Measurements from ENCODE around the gene UCP2.

The UCP2 gene

DNA sequence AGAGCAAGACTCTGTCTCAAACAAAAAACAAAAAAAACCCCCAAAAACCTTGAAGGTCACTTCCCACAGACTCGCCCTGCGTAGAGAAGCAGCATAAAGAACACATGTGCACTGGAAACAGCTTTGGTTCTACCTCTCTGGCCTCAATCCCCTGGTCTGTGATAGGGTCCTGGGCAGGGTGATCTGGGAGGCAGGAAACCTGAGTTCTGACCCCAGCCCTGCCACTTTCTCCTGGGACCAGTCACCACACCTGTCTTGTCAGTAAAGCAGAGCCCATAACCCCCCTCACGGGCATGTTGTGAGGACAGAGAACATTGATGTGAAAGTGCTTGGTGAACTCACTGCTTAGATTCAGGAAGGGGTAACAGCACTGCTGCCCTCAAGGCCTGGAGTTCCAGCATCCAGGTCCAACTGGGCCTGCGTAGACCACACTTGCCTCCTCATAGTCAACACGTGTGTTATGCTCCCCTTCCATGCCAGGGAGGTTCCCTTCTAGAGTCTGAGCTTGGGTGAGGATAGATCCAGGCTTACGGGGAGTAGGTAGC, 11.4 kb downstream of the UCP2 start:
- no peak for DNase-seq (ENCODE audit: low read depth in 3 of 3)

DNA sequence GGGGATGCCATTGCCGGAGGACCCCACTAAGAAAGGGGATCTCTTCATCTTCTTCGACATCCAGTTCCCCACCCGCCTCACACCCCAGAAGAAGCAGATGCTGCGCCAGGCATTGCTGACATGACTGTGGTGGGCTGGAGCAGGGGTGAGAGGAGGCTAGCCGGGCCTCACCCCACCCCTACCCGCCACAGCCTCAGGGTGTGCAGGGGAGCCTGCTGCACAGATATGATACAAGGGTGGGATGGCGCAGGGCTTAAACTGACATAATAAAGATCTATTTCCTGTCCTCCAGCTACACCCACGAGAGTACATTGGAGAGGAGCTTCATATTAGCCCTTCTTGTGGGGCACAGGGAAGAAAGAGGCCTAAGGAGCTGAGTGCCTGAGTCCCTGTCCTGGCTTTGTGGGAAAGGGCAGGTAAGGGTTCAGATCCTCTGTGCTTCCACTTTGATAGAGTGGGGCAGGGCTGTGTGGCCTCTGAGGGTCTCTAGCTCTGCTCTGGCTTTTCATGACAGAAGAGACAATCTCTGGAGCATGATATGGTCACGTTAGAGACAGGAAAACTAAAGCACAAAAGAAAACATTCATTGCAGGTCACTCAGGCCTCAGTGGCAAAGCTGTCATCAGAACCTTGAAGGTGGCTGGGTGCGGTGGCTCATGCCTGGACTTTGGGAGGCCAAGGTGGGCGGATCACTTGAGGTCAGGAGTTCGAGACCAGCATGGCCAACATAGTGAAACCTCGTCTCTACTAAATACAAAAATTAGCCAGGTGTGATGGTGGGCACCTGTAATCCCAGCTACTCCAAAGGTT, 12.4 kb downstream of the UCP2 start:
- DNase-seq (ENCODE audit: low read depth in 3 of 3): no peak

DNA sequence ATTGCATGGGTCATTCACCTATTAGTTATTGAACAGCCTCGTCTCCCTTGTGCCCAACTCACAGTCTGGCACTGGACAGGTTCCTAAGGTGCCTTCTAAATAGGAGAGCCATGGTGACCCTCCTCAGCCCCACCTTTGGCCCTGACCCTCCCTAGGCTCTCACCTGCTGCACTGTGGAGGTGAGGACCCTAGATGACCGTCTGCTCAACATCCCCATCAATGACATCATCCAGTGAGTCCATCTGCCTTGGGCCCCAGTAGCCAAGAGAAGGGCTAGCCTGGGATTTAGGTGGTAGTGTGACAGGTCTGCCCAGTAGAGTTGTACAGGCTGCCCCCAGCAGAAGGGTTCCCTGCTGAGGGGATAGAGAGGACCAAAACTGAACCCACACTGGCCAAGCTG, 13.6 kb downstream of the UCP2 start:
- DNase-seq (ENCODE audit: low read depth in 3 of 3): no peak

DNA sequence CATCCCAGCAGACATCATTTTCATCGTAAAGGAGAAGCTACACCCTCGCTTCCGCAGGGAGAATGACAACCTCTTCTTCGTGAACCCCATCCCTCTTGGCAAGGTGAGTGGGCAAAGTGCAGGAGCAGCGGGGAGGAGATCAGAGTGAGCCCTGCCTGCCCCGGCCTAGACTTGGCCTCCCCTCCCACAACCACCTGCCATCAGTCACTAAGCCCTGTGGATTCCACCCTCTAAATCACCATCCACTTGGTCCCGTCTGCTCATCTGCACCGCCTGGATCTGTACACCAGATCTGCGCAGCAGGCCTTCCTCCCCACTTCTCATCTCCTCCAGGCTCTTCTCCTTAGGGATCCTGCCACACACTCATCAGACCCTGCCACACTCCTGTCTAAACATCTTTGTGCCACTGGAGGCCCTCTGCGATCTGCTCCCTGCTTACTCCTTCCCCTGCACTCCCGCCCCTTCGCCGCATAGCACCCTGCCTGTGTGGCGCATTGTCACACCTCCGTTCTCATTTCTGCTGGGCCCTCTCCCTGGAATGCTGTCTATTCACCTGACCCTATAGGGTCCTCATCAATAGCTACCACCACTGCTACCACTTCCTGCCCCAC, 14.2 kb downstream of the UCP2 start:
- DNase-seq (ENCODE audit: low read depth in 3 of 3): no peak

DNA sequence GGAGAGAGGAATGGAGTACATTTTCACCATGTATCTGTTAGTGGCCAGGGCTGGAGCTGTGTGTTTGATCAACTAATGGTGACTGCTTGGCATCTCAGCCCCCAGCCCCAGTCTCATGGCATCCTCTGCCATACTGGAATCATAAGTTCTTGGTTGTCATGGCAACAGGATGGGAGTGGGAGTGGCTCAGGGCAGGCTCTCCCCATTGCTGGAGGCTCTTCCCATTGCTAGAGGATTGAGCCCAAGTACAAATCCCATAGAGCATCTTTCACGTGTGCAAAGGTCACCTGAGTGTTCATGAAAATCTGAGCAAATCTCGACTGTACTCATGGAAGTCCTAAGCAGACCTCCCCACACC, 16.9 kb downstream of the UCP2 start:
- DNase-seq (ENCODE audit: low read depth in 3 of 3): no peak

DNA sequence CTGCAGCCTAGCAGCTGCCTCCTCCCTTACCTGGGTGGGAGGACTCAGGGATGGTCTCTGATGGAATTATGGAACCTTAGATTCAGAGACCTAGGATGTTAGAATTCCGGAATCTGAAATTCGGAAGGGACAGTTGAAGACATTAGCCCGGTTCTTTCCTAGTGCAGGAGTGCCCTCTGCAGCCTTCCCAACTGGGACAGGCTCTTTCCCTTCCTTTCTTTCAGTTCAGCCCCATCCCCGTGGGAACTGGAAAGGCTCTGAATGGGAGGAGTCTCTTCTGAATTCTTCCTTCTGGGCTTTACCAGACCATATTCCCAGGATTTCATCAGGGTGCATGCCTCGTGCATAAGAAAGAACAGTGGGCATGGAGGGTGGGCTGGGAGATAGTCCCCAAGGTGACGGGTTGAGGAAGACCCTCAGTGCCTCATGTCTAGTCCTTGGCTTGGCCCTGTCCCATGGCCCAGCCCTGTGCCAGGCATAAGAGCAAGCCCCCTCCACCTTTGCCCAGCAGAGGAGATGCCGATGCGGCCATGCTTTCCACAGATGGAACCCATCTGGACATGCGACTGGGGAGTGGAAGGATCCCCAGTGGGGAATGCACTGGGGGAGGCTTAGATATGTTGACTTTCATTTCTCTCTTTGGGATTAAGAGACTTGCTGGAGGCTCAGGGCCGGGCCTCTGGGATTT, 17.4 kb downstream of the UCP2 start:
- no peak for DNase-seq (ENCODE audit: low read depth in 3 of 3)

DNA sequence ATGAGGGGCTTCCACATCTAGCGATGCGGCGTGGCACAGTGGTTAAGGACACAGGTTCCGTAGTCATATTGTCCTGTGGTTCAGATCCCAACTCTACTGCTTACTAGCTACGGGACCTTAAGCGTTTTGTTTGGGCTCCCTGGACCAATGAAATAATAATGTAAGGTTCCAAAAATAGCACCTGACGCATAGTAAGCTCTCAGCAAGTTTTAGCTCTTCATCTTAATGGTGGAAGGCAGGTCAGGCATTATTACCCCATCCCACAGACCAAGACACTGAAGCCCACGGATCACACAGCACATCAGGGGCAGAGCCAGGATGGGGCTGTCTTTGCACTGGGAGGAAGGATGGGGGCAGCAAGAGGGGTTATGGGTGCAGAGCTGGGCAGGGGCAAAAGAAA, 18.8 kb downstream of the UCP2 start:
- DNase-seq (ENCODE audit: low read depth in 3 of 3): no peak

DNA sequence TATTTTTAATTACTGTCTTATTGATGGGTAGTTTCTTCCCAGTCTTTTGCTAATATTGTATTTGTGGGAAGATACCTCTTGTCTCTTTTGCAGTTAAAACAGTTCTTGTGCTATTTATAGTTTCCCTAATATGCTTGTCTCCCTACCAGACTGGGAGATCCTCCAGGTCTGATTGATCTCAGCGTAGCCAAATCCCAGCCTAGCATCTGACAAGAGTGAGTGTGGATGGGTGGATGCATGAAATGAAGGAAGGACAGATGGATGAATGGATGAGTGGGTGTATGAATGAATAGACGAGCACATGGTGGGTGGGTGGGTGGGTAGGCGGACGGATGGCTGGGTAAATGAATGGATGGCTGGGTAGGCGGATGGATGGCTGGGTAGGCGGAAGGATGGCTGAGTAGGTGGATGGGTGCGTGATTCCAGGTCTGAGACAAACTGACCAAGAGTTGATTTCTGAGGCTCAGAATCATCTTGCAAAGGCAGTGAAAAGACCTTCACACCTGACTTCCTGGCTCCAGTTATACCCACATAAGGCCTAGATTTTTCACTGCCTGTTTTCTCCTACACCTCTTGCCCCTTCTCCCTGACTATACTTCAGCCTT, 20.4 kb downstream of the UCP2 start:
- DNase-seq (ENCODE audit: low read depth in 3 of 3): no peak

DNA sequence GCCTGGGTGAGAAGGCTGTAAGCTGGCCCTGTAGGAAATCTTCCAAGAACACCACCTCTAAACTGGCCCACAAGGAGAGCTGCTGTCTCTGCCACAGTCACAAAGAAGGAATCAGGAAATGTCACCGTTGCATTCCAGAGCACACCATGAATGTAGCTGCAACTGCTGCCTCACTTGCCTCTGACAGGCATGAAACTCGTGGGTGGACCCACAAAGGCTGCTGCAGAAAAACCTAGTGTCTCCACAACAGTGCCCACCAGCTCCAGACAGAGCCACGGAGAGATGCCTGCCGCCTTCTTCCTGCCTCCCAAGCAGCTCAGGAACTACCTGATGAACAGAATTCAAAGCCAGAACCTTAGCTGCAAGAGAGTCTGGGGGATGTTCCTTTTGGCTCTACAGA, 21.3 kb downstream of the UCP2 start:
- DNase-seq (ENCODE audit: low read depth in 3 of 3): no peak

DNA sequence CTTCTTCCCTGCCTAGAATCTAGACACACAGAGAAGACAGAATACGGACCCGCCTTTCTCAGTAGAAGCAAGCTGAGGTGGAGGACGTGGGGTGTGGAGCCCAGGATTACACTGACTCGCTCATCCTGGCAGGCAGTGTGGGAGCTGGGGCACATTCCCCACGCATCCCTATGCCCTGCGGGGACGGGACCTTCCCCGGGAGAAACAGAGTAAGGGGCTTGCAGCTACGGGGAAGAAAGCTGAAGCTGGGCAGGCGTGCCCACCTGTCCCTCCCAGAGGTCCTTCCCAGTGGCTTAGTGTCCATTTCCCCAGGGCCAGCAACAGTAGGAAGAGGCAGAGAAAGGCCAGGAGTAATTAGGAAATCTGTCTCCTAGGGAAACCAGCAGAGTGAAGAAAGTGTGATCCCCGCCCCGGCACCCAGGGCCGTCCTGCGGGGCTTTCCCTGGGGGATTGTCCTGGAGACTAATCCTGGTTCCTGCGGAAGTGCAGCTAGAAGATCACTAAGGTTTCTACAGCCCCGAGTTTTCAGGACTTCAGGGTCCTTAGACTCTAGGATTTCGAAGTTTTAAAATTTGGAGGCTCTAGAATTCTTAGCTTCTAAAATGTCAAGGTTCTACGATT, 24.0 kb downstream of the UCP2 start:
- DNase-seq (ENCODE audit: low read depth in 3 of 3): no peak

DNA sequence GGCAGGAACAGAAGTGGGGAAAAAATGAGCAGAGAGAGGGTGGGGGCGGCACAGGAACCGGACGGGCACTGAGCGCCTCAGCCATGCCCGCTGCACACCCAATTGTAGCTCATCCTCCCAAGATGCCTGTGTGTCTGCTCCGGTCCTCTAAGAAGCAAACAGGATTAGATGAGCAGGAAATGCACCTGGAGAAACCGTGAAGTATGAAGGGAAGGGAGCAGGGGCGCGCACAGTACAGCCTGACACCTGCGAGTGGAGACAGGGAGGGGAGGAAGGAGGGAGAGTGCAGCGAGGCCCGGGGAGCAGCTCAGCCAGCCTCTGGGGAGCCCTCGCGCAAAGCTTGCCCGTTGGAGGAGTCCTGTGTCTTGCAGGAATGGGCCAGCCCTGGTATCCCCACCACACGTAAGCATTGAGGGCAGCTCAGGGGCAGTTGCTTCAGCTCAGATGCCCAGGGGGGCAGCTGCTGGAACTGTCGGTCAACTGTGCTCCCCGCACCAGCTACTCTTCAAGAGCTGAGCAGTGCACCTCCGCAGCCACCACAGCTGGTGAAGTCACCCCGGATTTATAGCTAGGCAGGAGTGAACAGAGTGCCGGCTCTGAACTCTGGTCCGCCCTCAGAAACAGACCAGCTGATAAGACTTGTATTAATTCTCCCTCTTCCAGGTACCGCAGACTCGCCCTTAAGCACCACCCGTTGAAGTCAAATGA, 24.8 kb downstream of the UCP2 start:
- DNase-seq (ENCODE audit: low read depth in 3 of 3): no peak

DNA sequence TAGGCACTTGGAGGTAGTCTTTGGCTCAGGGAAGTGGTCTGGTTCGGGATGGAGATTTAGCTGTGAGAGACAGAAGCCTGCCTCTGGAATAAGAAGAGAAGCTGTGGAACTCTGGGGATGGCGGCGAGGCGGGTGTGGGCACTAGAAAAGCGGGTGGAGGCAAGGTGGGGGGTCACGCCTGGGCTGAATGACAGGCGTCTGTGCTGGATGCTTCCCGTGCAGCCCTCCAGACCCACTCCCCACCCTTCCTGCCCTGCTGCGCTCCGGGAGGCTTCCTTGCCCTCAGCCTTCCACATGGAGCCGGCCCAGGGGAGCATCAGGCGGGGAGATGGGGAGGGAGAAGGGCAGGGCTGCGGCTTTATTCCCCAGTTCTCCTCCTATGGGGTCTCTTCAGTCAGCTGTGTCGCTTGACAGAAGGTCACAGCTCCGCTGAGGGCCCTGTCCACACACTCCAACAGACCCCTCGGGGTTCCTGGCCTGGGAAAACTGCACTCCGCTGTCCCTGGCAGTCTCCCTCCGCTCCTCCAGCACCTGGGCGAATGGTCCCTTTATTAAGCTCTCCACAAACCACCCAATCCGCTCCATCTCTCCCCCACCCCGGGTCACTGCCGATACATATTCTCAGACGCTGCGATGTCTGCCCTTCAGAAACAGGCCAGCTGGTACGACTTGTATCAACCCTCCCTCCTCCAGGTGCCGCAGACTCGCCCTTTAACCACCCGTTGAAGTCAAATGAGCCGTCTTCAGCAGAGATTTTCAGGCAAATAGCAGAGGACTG, 25.6 kb downstream of the UCP2 start:
- DNase-seq (ENCODE audit: low read depth in 3 of 3): no peak

DNA sequence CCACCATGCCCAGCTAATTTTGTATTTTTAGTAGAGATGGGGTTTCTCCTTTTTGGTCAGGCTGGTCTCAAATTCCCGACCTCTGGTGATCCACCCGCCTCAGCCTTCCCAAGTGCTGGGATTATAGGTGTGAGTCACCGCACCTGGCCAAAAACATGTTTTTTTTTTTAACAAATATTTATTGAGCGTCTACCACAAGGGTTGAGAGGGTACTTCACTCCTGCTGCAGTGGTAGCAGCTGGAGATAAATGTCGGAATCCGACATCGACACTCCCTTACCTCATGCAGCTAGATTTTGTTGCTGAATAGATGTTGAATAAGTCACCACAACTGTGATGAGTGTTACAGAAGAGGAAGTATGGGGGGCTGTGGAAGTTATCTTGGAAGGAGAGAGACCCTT, 30.8 kb downstream of the UCP2 start:
- no peak for DNase-seq (ENCODE audit: low read depth in 3 of 3)

DNA sequence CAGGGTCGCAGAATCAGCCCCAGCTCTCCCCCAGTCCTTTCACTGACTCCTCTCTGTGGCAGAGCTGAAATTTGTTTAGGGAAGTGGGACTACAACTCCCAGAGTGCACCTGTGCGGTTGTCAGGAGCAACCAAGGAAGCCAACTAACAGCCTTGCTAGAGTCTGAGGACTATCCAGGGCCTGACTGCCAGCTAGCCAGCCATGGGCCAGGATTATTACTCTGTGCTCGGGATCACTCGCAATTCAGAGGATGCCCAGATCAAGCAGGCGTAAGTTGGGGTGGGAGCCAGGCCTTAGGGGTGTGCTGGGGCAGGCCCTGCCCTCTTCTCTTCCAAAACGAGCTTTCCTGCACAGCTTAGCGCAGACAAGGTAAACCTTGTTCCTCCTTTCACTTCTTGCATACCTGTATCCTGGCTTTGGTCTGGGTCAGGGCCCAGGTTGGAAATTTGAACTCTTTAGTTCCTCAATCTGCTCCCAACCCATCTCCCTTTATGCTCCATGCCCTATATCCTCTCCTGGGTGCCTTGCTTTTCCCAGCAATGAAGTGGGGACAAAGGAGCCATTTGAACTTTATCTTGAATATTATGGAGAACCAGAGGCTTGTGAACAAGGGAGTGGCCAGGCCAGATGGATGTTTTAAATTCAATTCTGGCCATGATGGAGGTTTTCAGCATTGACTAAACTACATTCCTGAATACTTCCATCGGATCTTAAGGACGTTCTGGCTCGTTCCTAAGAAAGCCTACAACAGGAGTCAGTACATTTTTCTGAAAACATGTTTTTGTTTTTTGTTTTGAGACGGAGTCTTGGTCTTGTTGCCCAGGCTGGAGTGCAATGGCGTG, 31.6 kb downstream of the UCP2 start, which contains the start of gene DNAJB13:
DNAJB13 (plus strand) TSS at position 158 of the 842 bp plus-strand sequence; CDS start at position 202, 44 bp downstream.
- DNase-seq (ENCODE audit: low read depth in 3 of 3): no peak

DNA sequence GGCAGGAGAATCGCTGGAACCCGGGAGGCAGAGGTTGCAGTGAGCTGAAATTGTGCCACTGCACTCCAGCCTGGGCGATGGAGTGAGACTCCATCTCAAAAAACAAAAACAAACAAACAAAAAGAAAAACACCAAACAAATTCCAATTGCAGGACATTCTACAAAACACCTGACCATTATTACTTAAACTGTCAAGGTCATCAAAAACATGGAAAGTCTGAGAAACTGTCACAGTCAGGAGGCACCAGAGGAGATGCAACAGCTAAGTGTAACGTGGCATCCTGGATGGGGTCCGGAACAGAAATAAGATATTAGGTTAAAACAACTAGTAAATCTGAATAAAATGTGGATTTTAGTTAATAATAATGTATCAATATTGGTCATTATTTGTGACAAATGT, 32.7 kb downstream of the UCP2 start:
- DNase-seq (ENCODE audit: low read depth in 3 of 3): no peak

DNA sequence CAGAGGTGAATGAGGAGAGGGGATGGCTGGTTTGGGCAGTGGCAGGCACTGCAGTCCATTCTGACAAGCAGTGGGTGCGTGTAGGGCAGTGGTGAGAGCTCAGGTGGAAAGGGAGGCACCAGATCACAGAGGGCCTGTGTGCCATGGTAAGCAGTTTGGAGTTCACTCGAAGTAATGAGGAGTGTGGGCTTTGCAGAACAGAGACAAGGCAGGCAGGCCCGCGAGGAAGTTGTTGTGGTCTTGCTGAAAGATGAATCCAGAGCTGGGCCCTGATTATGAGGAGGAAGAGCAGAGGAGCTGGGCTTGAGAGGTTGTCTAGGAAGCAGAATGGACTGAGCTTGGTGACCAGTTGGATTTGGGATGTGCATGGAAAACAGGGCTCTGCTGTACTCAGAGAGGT, 33.4 kb downstream of the UCP2 start:
- no peak for DNase-seq (ENCODE audit: low read depth in 3 of 3)

DNA sequence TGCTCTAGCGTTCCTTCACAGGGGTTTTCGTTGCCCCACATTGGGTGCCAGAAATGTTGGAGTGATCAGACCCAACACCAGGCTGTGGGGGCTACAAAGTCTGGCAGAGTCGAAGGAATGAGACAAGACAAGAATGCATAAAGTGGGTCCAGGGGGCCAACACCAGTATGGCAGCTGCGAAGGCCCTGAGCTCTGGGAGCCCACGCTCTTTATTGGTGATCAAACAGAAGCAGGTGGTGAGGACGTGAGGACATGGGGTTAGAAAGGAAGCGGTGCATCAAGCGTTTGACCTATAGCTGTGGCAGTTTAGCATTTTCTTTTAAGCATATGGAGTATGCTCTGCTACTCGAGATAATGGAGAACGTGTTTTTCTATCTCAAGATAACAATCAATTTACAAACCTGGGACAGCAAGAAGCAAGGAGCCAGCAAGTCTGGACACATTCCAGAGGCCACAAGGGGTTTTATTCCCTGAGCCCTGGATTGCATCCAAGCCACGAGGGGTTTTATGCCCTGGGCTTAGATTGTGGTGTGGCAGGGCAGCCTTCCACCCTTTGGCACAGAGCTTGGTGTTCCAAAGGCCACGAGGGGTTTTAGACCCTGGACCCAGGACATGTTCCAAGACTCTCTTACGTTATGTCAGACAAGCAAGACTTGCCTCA, 35.7 kb downstream of the UCP2 start:
- DNase-seq (ENCODE audit: low read depth in 3 of 3): no peak

DNA sequence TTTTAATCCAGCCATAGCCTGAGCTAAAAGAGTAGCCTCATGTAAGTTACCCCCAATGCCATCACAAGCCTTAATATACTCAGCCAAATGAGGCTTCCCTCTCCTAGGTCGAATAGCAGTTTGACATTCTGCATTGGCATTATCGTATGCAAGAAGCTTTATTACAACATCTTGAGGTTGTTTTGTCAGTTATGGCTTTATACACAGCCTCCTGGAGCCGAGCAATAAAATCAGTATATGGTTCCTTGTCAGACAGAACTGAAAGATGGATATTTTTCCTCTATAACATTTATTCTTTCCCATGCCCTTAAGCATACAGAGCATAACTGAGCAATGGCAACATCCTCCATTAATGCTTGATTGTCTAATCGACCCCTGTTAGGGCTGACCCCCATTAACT, 37.2 kb downstream of the UCP2 start:
- no peak for DNase-seq (ENCODE audit: low read depth in 3 of 3)

DNA sequence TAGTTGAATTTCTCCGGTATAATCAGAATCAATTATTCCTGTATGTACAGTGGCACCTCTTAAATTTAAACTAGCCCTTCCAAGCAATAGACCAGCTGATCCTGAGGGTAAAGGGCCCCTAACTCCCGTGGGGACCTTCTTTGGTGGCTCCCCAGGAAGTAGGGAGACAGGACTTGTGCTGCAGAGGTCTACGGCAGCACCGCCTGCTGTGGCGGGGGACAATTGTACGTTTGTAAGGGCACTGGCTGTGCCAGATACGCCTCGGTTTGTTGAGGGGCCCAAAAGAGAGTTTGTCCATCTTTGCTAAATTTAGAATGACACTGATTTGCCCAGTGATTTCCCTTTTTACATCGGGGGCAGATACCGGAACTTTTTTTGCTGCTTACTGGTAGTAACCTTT, 37.7 kb downstream of the UCP2 start:
- no peak for DNase-seq (ENCODE audit: low read depth in 3 of 3)
